Stimulated activated CD4-positive, alpha-beta T cell treated with anti-CD3 and anti-CD28 coated beads, Interleukin-4, amount 100 ng/mL, for 4 hours (primary cell): ENCODE measurements around the gene KLHL17.

ENCODE experiments used
- DNase-seq, 2 experiments: peaks; one replicate each; pipeline ENCODE4 v3.0.0-alpha.2; 2020

Gene KLHL17

GRCh38 chr1:923131-923990 is 37.0 kb upstream of the KLHL17 start, which contains the start of gene SAMD11:
TSS of gene SAMD11 (plus strand) at chr1:923923. CDS start at chr1:924432, 509 bp downstream.
- peak; percentile 54 to 65 for DNase-seq

DNA sequence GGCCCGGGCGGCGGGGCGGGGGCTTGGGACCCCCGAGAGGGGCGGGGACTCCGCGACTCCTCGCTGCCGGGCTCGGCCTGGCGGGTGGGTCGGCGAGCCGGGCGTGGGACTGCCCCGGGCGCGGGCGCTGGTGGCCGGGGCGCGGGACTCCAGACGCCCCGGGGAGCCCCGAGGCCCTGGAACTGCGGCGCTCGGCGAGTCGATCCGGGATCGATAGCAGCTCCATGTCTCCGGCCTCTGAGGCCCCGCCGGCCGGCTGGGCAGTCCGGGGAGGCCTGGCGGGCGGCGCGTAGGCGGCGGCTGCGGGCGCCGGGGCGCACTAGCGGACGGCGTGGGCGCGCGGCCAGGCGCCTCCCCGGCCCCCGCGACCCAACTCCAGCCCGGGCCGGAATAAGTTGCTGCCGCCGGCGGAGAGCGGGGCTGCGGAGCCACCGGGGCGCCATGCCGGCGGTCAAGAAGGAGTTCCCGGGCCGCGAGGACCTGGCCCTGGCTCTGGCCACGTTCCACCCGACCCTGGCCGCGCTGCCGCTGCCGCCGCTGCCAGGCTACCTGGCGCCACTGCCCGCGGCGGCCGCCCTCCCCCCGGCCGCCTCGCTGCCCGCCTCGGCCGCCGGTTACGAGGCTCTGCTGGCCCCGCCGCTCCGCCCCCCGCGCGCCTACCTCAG is 36.3 kb upstream of the KLHL17 start:
- DNase-seq = no peak

- DNase-seq = no peak
These were observed 35.5 kb upstream of the KLHL17 start for GRCh38 chr1:924656-925560.

DNA sequence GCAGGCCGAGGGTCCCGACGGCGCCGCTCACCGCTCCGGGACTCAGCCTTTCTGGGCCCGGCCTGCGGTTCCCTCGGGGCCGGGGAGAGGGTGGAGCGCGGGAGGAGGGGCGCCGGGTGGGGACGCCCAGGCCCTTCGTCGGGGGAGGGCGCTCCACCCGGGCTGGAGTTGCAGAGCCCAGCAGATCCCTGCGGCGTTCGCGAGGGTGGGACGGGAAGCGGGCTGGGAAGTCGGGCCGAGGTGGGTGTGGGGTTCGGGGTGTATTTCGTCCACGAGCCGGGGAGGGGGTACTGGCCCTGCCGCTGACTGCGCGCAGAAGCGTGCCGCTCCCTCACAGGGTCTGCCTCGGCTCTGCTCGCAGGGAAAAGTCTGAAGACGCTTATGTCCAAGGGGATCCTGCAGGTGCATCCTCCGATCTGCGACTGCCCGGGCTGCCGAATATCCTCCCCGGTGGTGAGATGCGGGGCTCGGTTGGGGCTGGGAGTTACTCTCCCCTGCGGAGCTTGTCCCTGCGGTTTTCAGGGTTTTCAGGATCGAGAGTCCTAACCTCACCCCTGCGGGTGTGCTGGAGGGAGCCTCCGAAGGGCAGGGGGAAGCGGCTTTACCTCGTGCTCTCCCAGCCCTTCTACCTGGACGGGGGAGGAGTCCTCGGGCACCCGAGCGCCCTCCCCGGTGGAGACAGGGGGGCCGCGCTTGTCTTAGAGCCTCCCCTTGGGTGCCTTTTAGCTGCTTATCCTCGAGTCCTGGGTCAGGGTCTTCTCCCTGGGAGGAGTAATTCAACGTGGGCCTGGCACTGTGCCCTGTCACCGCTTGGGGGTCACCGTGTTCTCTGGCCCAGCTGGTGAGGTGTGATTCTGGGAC is 34.6 kb upstream of the KLHL17 start:
- no peak for DNase-seq

DNA sequence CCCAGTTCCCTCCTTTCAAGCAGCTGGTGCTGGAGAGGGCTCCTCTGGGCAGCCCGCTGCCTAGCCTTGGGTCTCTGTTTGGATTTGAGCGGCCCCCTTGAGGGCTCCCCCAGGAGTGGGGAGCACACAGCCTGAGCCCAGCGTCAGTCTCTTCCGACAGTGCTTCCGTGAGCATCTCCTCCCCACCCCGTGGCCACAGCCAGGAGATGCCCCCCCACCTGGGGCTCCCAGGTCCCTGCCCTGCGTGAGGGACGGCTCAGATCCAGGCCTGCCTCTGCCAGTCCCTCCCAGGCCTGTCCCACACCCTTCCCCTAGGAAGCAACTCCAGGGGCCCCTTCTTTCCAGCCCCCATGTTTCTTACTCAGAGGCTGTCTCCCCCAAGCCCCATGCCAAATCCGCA is 33.1 kb upstream of the KLHL17 start:
- no peak for DNase-seq

GRCh38 chr1:927748-928147 is 32.6 kb upstream of the KLHL17 start:
- DNase-seq = no peak

DNA sequence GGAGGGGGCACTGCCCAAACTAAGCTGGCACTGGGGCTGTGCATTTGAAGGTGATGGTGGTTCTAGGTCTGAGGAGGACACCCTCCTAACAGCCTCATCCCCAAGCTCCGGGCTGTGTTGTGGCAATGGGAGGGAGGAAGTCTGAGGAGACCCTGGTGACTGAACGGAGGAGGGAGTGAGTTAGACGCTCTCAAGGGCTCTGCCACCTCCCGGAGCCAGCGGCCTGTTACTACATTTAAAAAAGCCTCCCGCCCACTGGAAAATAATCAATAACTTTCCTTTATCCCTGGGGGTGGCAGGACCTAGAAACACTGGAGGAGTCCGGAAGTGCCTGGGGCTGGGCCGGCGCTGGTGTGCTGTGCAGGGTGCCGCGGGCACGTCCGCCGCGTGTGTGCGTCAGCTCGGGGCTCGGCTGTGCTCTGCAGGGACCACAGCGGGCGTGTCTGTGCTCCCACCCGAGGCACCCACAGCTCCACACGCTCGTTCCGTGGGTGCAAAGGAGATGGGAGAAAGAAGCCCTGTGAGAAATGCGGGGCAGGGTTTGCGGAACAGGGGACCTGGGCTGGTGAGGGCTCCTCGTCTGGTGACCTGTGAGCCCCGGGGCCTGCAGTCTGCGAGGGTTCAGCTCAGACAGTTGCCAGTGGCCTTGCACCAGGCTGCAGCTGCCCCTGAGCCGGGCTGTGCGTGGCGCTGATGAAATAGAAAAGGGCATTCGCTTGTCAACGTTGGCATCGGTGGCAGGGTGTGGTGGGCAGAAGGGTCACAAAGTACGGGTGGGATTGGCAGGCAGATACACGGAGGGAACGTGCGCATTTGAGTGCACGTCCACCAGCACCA is 31.3 kb upstream of the KLHL17 start:
- no peak for DNase-seq

DNA sequence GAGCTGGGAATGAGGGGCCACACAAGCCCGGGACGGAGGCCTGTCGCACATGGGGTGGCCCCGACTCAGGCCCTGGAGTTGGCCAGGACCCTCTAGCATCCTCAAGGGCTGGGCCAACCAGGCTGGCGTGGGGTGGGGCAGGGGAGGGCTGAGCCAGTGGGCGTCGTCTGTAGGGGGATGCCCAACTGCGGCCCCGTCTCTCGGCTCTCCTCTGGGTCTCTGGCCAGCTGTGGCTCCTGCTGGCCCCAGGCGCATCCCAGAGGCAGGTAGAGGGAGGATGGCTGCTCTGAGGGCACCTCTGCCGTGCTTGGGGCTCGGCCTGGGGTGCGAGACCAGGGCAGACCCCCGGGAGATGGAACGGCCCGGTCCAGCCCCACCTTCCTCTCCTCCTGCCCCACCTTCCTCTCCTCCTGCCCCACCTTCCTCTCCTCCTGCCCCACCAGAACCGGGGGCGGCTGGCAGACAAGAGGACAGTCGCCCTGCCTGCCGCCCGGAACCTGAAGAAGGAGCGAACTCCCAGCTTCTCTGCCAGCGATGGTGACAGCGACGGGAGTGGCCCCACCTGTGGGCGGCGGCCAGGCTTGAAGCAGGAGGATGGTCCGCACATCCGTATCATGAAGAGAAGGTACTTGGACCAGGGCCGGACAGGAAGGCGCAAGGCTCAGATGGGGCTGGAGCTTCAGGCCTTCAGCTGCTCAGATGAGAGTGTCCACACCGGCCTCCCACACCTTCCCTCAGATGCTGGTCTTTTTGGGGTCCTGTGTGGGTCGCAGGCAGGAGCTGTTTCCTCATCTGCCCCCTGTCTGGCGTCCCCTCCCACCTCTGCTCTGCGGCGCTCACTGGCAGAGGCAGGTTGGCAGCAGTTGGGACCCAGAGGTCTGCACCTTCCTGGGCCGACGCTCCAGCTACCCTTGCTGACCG is 30.4 kb upstream of the KLHL17 start:
- no peak for DNase-seq

DNA sequence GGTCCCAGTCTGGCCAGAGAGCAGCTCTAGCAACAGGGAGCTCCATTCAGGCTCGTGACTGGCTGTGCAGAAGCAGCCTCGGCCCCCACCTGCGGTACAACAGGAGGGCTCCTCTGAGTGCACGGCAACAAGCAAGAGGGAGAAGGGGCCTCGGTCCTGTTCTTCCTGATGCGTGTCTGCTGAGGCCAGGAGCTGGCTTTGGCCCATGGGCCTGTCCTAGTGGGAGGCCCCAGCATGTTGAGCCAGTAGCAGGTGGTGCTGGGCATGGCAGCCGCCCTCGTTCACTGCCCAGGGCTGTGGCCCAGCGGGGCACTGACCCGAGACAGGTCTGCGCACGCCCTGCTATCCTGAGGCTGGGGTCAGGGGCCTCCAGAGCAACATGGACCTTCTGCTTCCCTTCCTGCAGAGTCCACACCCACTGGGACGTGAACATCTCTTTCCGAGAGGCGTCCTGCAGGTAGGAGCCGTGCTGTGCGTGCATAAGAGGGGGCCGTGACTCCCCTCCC is 29.7 kb upstream of the KLHL17 start:
- no peak for DNase-seq

- no peak for DNase-seq
These were observed 28.8 kb upstream of the KLHL17 start for GRCh38 chr1:931380-932172.

DNA sequence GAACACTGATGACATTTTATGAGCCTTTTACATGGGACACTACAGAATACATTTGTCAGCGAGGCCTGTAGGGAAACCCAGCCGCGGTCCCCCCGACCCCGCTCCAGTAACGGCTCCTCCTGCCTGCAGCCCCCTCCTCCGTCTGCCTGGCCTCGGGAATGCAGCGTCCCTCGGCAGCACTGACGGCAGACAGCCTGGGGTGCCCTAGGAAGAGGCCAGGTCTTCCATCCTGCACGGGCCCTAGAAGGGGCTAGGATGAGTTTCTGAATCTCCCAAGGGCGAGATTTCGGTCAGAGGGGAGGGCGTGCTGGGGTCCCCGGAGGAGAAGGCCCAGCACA is 28.2 kb upstream of the KLHL17 start:
- DNase-seq = no peak

- no peak for DNase-seq
These were observed 27.4 kb upstream of the KLHL17 start for GRCh38 chr1:932776-933602.

DNA sequence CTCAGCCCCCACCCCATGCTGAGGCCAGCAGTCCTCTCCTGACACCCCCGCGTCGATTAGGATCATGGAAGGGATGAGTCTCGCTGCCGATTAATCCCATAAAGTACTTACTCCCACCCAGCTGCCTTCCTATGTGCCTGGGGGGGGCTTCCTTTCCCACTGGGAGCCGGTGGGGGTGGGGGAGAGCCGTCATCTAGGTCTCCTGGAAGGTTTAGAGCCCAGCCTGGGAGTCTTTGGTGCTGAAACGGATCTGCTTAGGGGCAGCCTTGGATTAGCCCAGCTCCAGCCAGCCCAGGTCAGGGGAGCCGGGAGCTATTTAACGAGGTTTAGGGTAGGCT is 26.8 kb upstream of the KLHL17 start:
- no peak for DNase-seq

DNA sequence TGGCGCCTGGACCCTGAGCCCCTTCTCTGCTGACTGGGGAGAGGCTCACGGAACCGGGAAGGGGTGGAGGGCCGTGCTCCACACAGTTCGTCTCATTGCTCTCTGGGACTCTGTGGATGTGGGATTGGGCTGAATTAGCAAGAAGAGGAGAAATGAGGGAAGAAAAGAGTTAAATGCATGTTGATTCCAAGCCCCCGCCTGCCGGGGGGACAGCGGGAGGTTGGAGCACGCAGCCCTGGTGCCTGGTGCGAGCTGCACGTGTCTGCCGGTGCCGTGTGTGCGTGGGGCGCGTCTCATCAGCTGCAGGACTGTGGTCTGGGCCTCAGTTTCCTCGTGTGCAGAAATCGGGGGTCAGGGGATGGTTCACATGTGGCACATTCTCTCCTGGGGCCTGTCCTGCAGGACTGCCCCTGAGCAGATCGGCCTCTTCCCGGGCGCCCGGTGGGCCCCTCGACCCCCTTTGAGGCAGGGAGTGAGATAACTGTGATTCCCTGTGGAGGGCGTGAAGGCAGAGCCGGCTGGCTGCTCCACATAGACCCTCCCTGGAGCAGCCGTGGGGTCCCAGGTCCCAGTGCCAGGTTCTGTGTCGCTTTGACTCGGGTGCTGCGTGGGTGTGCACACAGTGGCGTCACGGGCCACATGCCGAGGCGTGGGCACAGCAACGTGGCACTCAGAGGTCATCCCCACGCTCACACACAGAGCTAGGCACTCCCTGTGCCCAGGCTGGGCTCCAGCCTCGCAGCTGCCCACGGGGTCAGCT is 25.2 kb upstream of the KLHL17 start:
- DNase-seq = peak in 1 of 2 experiments; percentile 21

DNA sequence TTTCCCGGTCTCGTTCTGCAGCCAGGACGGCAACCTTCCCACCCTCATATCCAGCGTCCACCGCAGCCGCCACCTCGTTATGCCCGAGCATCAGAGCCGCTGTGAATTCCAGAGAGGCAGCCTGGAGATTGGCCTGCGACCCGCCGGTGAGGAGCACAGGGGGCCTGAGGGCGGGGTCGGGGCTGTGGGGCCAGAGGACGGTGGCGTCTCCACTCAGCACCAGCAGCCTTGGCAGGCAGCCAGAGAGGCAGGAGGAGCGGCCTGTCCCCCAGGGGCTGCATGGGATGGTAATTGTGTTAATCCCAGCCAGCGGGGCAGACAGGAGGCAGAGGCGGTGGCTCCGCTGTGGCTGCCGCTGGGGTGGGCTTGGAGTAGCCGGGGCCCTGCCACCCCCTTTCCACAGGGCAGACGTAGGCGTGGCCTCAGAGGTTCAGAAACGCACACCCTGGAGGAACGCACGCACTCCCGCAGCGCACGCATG is 24.6 kb upstream of the KLHL17 start:
- DNase-seq = no peak

GRCh38 chr1:936348-937264 is 23.8 kb upstream of the KLHL17 start:
- DNase-seq = no peak
